Activated T-helper 2 cell treated with anti-CD3 and anti-CD28 coated beads, Interferon-gamma antibody, Interleukin-2, Interleukin-4, amounts not matched to agents 10 μg/mL and 5 μg/mL and 100 μg/mL, durations not matched to agents 14 hours and 24 hours and 36 hours (primary cell): Measurements from ENCODE around the gene MAP7D2. TPM values are rescaled to one million over a fixed set of nuclear protein-coding genes. Genes with fewer than 3 reads are reported as not detected.
A peak's percentile ranks its signal among the peaks of the same experiment; 100 is the strongest.
"Not testable (repeated sequence)": the region's sequence is repeated elsewhere in the genome, so short reads cannot be mapped to it uniquely, and the experiment has no call there.

Experiments used
- DNase-seq: peaks from one replicate; pipeline ENCODE4 v3.0.0; 2021; ENCODE audit warnings: low spot score
- H3K27ac Mint-ChIP-seq: one replicate; pipeline ENCODE4 v1.8.0; 2021; ENCODE audit warnings: mixed read lengths
- H3K27me3 Mint-ChIP-seq: one replicate; pipeline ENCODE4 v1.8.0; 2021; ENCODE audit warnings: low read depth, mixed read lengths
- H3K36me3 Mint-ChIP-seq: one replicate; pipeline ENCODE4 v1.8.0; 2021; ENCODE audit warnings: low read depth, mixed read lengths
- H3K4me1 Mint-ChIP-seq: one replicate; pipeline ENCODE4 v1.8.0; 2021; ENCODE audit warnings: low read depth, mixed read lengths
- H3K4me3 Mint-ChIP-seq: one replicate; pipeline ENCODE4 v1.8.0; 2021; ENCODE audit warnings: low read depth, mild to moderate bottlenecking, moderate library complexity, mixed read lengths
- H3K9me3 Mint-ChIP-seq: one replicate; pipeline ENCODE4 v1.8.0; 2021; ENCODE audit warnings: mixed read lengths
- intact Hi-C: fragments of 100-400 bp; cut with micrococcal nuclease; formaldehyde crosslinking; loops from one replicate; pipeline ENCODE4 v1.15.1; 2023
- total RNA-seq: library from RNA; stranded (reverse); gene quantifications from 2 replicates; pipeline ENCODE4 v1.2.3, GENCODE V29; 2022

Gene MAP7D2
- 0.21 and 0.46 TPM in 2 replicates for total RNA-seq

- Mint-ChIP-seq H3K4me3 (peak within 1 kb of the TSS; percentile 17), H3K27me3 (peaks cover 30% of the 10 kb centered on the region), H3K9me3 (no peaks in the 10 kb centered on the region), H3K36me3 (peaks cover 2% of the 10 kb centered on the region), H3K4me1 (peaks cover 1% of the 10 kb centered on the region), H3K27ac (no peak within 1 kb of the TSS)
- intact Hi-C loops = no loop called here
- DNase-seq = no peak
Measured at GRCh38 chrX:20116577-20117240, at the start of gene MAP7D2. TSS of gene MAP7D2 (minus strand) at chrX:20116907. CDS start at chrX:20116879, 28 bp downstream.

- not testable (repeated sequence) for H3K27ac Mint-ChIP-seq, H3K4me3 Mint-ChIP-seq, H3K27me3 Mint-ChIP-seq, H3K9me3 Mint-ChIP-seq, DNase-seq, H3K4me1 Mint-ChIP-seq
- intact Hi-C loops = loop anchor here (1.0 kb wide), 1 partner anchor 10 kb away; no protein-coding TSS in a partner anchor
- peaks cover 49% of the 10 kb centered on the region for H3K36me3 Mint-ChIP-seq
Measured at GRCh38 chrX:20162516-20162915, 45.8 kb upstream of the MAP7D2 start.

GRCh38 chrX:20159797-20160385, 43.2 kb upstream of the MAP7D2 start:
- peaks cover 52% of the 10 kb centered on the region for H3K36me3 Mint-ChIP-seq
- intact Hi-C loops = no loop called here
- H3K9me3 Mint-ChIP-seq = no peaks in the 10 kb centered on the region
- H3K27ac Mint-ChIP-seq = no peak overlapping the region
- no peak for DNase-seq
- H3K4me3 Mint-ChIP-seq = no peak overlapping the region
- no peaks in the 10 kb centered on the region for H3K4me1 Mint-ChIP-seq
- no peaks in the 10 kb centered on the region for H3K27me3 Mint-ChIP-seq

GRCh38 chrX:20151689-20152088, 35.0 kb upstream of the MAP7D2 start:
- H3K36me3 Mint-ChIP-seq = peaks cover 41% of the 10 kb centered on the region
- no peak for DNase-seq
- no peaks in the 10 kb centered on the region for H3K9me3 Mint-ChIP-seq
- intact Hi-C loops = no loop called here
- H3K27ac Mint-ChIP-seq = no peak overlapping the region
- no peaks in the 10 kb centered on the region for H3K27me3 Mint-ChIP-seq
- no peak overlapping the region for H3K4me3 Mint-ChIP-seq
- peaks cover 2% of the 10 kb centered on the region for H3K4me1 Mint-ChIP-seq

- H3K4me3 Mint-ChIP-seq = no peak overlapping the region
- no peak overlapping the region for H3K27ac Mint-ChIP-seq
- no peaks in the 10 kb centered on the region for H3K27me3 Mint-ChIP-seq
- DNase-seq = no peak
- no peaks in the 10 kb centered on the region for H3K9me3 Mint-ChIP-seq
- peaks cover 25% of the 10 kb centered on the region for H3K36me3 Mint-ChIP-seq
- H3K4me1 Mint-ChIP-seq = peaks cover 8% of the 10 kb centered on the region
- intact Hi-C loops = no loop called here
Measured at GRCh38 chrX:20149326-20149725, 32.6 kb upstream of the MAP7D2 start.

GRCh38 chrX:20147561-20147960, 30.9 kb upstream of the MAP7D2 start:
- H3K4me3 Mint-ChIP-seq = no peak overlapping the region

GRCh38 chrX:20144491-20144890, 27.8 kb upstream of the MAP7D2 start:
- Mint-ChIP-seq H3K4me1 (peaks cover 22% of the 10 kb centered on the region), H3K4me3 (no peak overlapping the region), H3K36me3 (peaks cover 15% of the 10 kb centered on the region), H3K27me3 (no peaks in the 10 kb centered on the region), H3K9me3 (no peaks in the 10 kb centered on the region), H3K27ac (peak overlapping the region; percentile 48)
- intact Hi-C loops = loop anchor here (5.0 kb wide), 1 partner anchor 123 kb away; the partner anchor contains the start of gene RPS6KA3
- DNase-seq = no peak

More at GRCh38 chrX:20147561-20147960, 30.9 kb upstream of the MAP7D2 start:
- Mint-ChIP-seq H3K27ac (no peak overlapping the region), H3K27me3 (no peaks in the 10 kb centered on the region), H3K9me3 (no peaks in the 10 kb centered on the region), H3K36me3 (peaks cover 19% of the 10 kb centered on the region), H3K4me1 (peaks cover 15% of the 10 kb centered on the region)
- no peak for DNase-seq
- intact Hi-C loops = no loop called here

- intact Hi-C loops = loop anchor here (5.0 kb wide), 1 partner anchor 124 kb away; the partner anchor contains the start of gene RPS6KA3
- H3K36me3 Mint-ChIP-seq = peaks cover 20% of the 10 kb centered on the region
- no peaks in the 10 kb centered on the region for H3K9me3 Mint-ChIP-seq
- H3K27me3 Mint-ChIP-seq = no peaks in the 10 kb centered on the region
- DNase-seq = no peak
- H3K27ac Mint-ChIP-seq = no peak overlapping the region
- no peak overlapping the region for H3K4me3 Mint-ChIP-seq
- peaks cover 29% of the 10 kb centered on the region for H3K4me1 Mint-ChIP-seq
Measured at GRCh38 chrX:20143561-20143960, 26.9 kb upstream of the MAP7D2 start.

- H3K9me3 Mint-ChIP-seq = no peaks in the 10 kb centered on the region
- DNase-seq = no peak
- peak overlapping the region; percentile 55 for H3K4me3 Mint-ChIP-seq
- H3K4me1 Mint-ChIP-seq = peaks cover 29% of the 10 kb centered on the region
- H3K27ac Mint-ChIP-seq = peak overlapping the region; percentile 49
- peaks cover 19% of the 10 kb centered on the region for H3K36me3 Mint-ChIP-seq
- no peaks in the 10 kb centered on the region for H3K27me3 Mint-ChIP-seq
- intact Hi-C loops = loop anchor here (5.0 kb wide), 1 partner anchor 124 kb away; the partner anchor contains the start of gene RPS6KA3
Measured at GRCh38 chrX:20143111-20143510, 26.4 kb upstream of the MAP7D2 start.

GRCh38 chrX:20141281-20142220, 24.8 kb upstream of the MAP7D2 start, which contains the start of gene EIF1AX:
TSS of gene EIF1AX (minus strand) at chrX:20141838. CDS start at chrX:20141640, 198 bp downstream.
- H3K27me3 Mint-ChIP-seq = no peaks in the 10 kb centered on the region
- intact Hi-C loops = loop anchor here (2.0 to 5.0 kb wide), 2 partner anchors 126 to 151 kb away; partner anchors contain the start of genes BCLAF3 and RPS6KA3
- H3K4me1 Mint-ChIP-seq = peaks cover 27% of the 10 kb centered on the region
- peak within 1 kb of the TSS; percentile 79 for H3K27ac Mint-ChIP-seq
- peak; percentile 92 for DNase-seq
- H3K36me3 Mint-ChIP-seq = peaks cover 25% of the 10 kb centered on the region
- no peaks in the 10 kb centered on the region for H3K9me3 Mint-ChIP-seq
- H3K4me3 Mint-ChIP-seq = peak within 1 kb of the TSS; percentile 85

GRCh38 chrX:20140420-20140819, 23.7 kb upstream of the MAP7D2 start:
- Mint-ChIP-seq H3K9me3 (no peaks in the 10 kb centered on the region), H3K4me1 (peaks cover 35% of the 10 kb centered on the region), H3K36me3 (peaks cover 36% of the 10 kb centered on the region), H3K4me3 (peak overlapping the region; percentile 85), H3K27ac (no peak overlapping the region), H3K27me3 (no peaks in the 10 kb centered on the region)
- intact Hi-C loops = loop anchor here (2.0 to 5.0 kb wide), 2 partner anchors 127 to 150 kb away; partner anchors contain the start of genes BCLAF3 and RPS6KA3
- no peak for DNase-seq

GRCh38 chrX:20139966-20140365, 23.3 kb upstream of the MAP7D2 start:
- DNase-seq = no peak
- Mint-ChIP-seq H3K27me3 (no peaks in the 10 kb centered on the region), H3K27ac (no peak overlapping the region), H3K4me3 (peak overlapping the region; percentile 85), H3K4me1 (peaks cover 34% of the 10 kb centered on the region), H3K9me3 (no peaks in the 10 kb centered on the region), H3K36me3 (peaks cover 39% of the 10 kb centered on the region)
- intact Hi-C loops = loop anchor here (2.0 to 5.0 kb wide), 2 partner anchors 127 to 149 kb away; partner anchors contain the start of genes BCLAF3 and RPS6KA3
